ENCODE measurements around the gene CCDC177. TPM values are rescaled to one million over a fixed set of nuclear protein-coding genes. Genes with fewer than 3 reads are reported as not detected.

Gene CCDC177
- polyA plus RNA-seq: not detected

GRCh38 chr14:69574263-69574953 lies at the start of gene CCDC177:
CCDC177 (minus strand) TSS chr14:69574871; CDS start chr14:69573622, 1,249 bp downstream.
- Mint-ChIP-seq H3K27ac (peak within 1 kb of the TSS in 1 of 3 donors; percentile 39), H3K36me3 (peaks cover 2% of the 10 kb centered on the region), H3K4me3 (peak within 1 kb of the TSS; percentile 74 to 98 (median 82)), H3K9me3 (no peaks in the 10 kb centered on the region), H3K4me1 (peaks cover 6 to 8% (median 6%) of the 10 kb centered on the region in 3 donors), H3K27me3 (peaks cover 39% of the 10 kb centered on the region)

- Mint-ChIP-seq H3K4me1 (peaks cover 58 to 76% (median 71%) of the 10 kb centered on the region in 3 donors), H3K27me3 (no peaks in the 10 kb centered on the region), H3K4me3 (peak overlapping the region in 1 of 4 donors; percentile 22), H3K9me3 (no peaks in the 10 kb centered on the region), H3K27ac (no peak overlapping the region), H3K36me3 (peaks cover 4% of the 10 kb centered on the region)
Observed at GRCh38 chr14:69624136-69624535, 49.5 kb upstream of the CCDC177 start.

GRCh38 chr14:69620981-69621380 lies 46.3 kb upstream of the CCDC177 start:
- Mint-ChIP-seq H3K4me3 (peak overlapping the region in 2 of 4 donors; percentile 56 to 72), H3K27me3 (no peaks in the 10 kb centered on the region), H3K36me3 (peaks cover 4% of the 10 kb centered on the region), H3K9me3 (no peaks in the 10 kb centered on the region), H3K27ac (peak overlapping the region; percentile 51 to 90 (median 88)), H3K4me1 (peaks cover 61 to 86% (median 79%) of the 10 kb centered on the region in 3 donors)

GRCh38 chr14:69620211-69620611 lies 45.5 kb upstream of the CCDC177 start:
- Mint-ChIP-seq H3K27ac (peak overlapping the region; percentile 51 to 90 (median 84)), H3K36me3 (peaks cover 5% of the 10 kb centered on the region), H3K9me3 (no peaks in the 10 kb centered on the region), H3K27me3 (no peaks in the 10 kb centered on the region), H3K4me3 (peak overlapping the region in 3 of 4 donors; percentile 33 to 85 (median 77)), H3K4me1 (peaks cover 61 to 86% (median 80%) of the 10 kb centered on the region in 3 donors)

GRCh38 chr14:69619012-69619411 lies 44.3 kb upstream of the CCDC177 start:
- peak overlapping the region in 3 of 4 donors; percentile 3 to 67 (median 56) for H3K4me3 Mint-ChIP-seq
- H3K36me3 Mint-ChIP-seq: peaks cover 5% of the 10 kb centered on the region
- peak overlapping the region; percentile 41 to 98 (median 90) for H3K27ac Mint-ChIP-seq
- peaks cover 64 to 89% (median 77%) of the 10 kb centered on the region in 3 donors for H3K4me1 Mint-ChIP-seq
- H3K9me3 Mint-ChIP-seq: no peaks in the 10 kb centered on the region
- no peaks in the 10 kb centered on the region for H3K27me3 Mint-ChIP-seq

- Mint-ChIP-seq H3K4me3 (peak overlapping the region in 3 of 4 donors; percentile 69 to 87 (median 86)), H3K9me3 (no peaks in the 10 kb centered on the region), H3K4me1 (peaks cover 63 to 91% (median 82%) of the 10 kb centered on the region in 3 donors), H3K27ac (peak overlapping the region; percentile 68 to 98 (median 90)), H3K27me3 (no peaks in the 10 kb centered on the region), H3K36me3 (peaks cover 5% of the 10 kb centered on the region)
Observed at GRCh38 chr14:69617796-69618195, 43.1 kb upstream of the CCDC177 start.

GRCh38 chr14:69616408-69616773 lies 41.7 kb upstream of the CCDC177 start:
- H3K27me3 Mint-ChIP-seq: no peaks in the 10 kb centered on the region
- peak overlapping the region; percentile 80 to 98 (median 90) for H3K27ac Mint-ChIP-seq
- peaks cover 5% of the 10 kb centered on the region for H3K36me3 Mint-ChIP-seq
- H3K4me3 Mint-ChIP-seq: peak overlapping the region; percentile 62 to 87 (median 86)
- no peaks in the 10 kb centered on the region for H3K9me3 Mint-ChIP-seq
- peaks cover 61 to 82% (median 79%) of the 10 kb centered on the region in 3 donors for H3K4me1 Mint-ChIP-seq

GRCh38 chr14:69615496-69616407 lies 41.1 kb upstream of the CCDC177 start:
- Mint-ChIP-seq H3K27ac (peak overlapping the region; percentile 80 to 98 (median 90)), H3K4me3 (peak overlapping the region; percentile 62 to 87 (median 86)), H3K9me3 (no peaks in the 10 kb centered on the region)

GRCh38 chr14:69615121-69615495 lies 40.4 kb upstream of the CCDC177 start:
- H3K9me3 Mint-ChIP-seq: no peaks in the 10 kb centered on the region
- H3K4me3 Mint-ChIP-seq: peak overlapping the region; percentile 62 to 99 (median 91)
- H3K27ac Mint-ChIP-seq: peak overlapping the region; percentile 80 to 98 (median 90)
- no peaks in the 10 kb centered on the region for H3K27me3 Mint-ChIP-seq
- H3K36me3 Mint-ChIP-seq: peaks cover 5% of the 10 kb centered on the region
- peaks cover 50 to 78% (median 76%) of the 10 kb centered on the region in 3 donors for H3K4me1 Mint-ChIP-seq

More at GRCh38 chr14:69615496-69616407, 41.1 kb upstream of the CCDC177 start:
- H3K36me3 Mint-ChIP-seq: peaks cover 5% of the 10 kb centered on the region
- no peaks in the 10 kb centered on the region for H3K27me3 Mint-ChIP-seq
- peaks cover 54 to 79% (median 75%) of the 10 kb centered on the region in 3 donors for H3K4me1 Mint-ChIP-seq

GRCh38 chr14:69614592-69614991 lies 39.9 kb upstream of the CCDC177 start:
- Mint-ChIP-seq H3K27me3 (no peaks in the 10 kb centered on the region), H3K36me3 (peaks cover 1% of the 10 kb centered on the region), H3K9me3 (no peaks in the 10 kb centered on the region), H3K27ac (peak overlapping the region; percentile 80 to 98 (median 90)), H3K4me3 (peak overlapping the region; percentile 86 to 99 (median 96)), H3K4me1 (peaks cover 47 to 74% (median 72%) of the 10 kb centered on the region in 3 donors)

GRCh38 chr14:69613312-69614073 lies 38.8 kb upstream of the CCDC177 start:
- peak overlapping the region; percentile 80 to 98 (median 90) for H3K27ac Mint-ChIP-seq
- H3K36me3 Mint-ChIP-seq: peaks cover 1% of the 10 kb centered on the region
- H3K4me3 Mint-ChIP-seq: peak overlapping the region; percentile 86 to 99 (median 96)
- no peaks in the 10 kb centered on the region for H3K27me3 Mint-ChIP-seq
- H3K4me1 Mint-ChIP-seq: peaks cover 41 to 65% (median 63%) of the 10 kb centered on the region in 3 donors
- H3K9me3 Mint-ChIP-seq: no peaks in the 10 kb centered on the region

GRCh38 chr14:69612783-69613130 lies 38.1 kb upstream of the CCDC177 start:
- H3K36me3 Mint-ChIP-seq: peaks cover 1% of the 10 kb centered on the region
- peaks cover 37 to 58% (median 58%) of the 10 kb centered on the region in 3 donors for H3K4me1 Mint-ChIP-seq
- no peaks in the 10 kb centered on the region for H3K9me3 Mint-ChIP-seq
- peak overlapping the region; percentile 80 to 97 (median 90) for H3K27ac Mint-ChIP-seq
- peak overlapping the region; percentile 86 to 99 (median 96) for H3K4me3 Mint-ChIP-seq
- no peaks in the 10 kb centered on the region for H3K27me3 Mint-ChIP-seq

GRCh38 chr14:69612014-69612782 lies 37.5 kb upstream of the CCDC177 start:
- peak overlapping the region; percentile 80 to 97 (median 90) for H3K27ac Mint-ChIP-seq
- peaks cover 37 to 54% (median 52%) of the 10 kb centered on the region in 3 donors for H3K4me1 Mint-ChIP-seq
- no peaks in the 10 kb centered on the region for H3K9me3 Mint-ChIP-seq
- H3K36me3 Mint-ChIP-seq: peaks cover 1% of the 10 kb centered on the region
- peak overlapping the region; percentile 86 to 99 (median 96) for H3K4me3 Mint-ChIP-seq
- H3K27me3 Mint-ChIP-seq: no peaks in the 10 kb centered on the region

Data from IgD-negative memory B cell (primary cell).